ENCODE results near the gene PNMA8B. TPM values are rescaled to one million over a fixed set of nuclear protein-coding genes. Genes with fewer than 3 reads are reported as not detected.
"Not testable (repeated sequence)": the region's sequence is repeated elsewhere in the genome, so short reads cannot be mapped to it uniquely, and the experiment has no call there.

The PNMA8B gene
- total and polyA plus RNA-seq, 4 experiments from 2014 or later, result 0.24 to 1.2 (median 0.75) TPM

GRCh38 chr19:46499692-46500091 is 4.0 kb upstream of the PNMA8B start:
- no peaks in the 10 kb centered on the region for H3K36me3 ChIP-seq (ENCODE audit: insufficient read depth, low read length)
- H3K9me3 ChIP-seq (ENCODE audit: control insufficient read depth in 1 of 2, low read length in 2 of 2), result no peaks in the 10 kb centered on the region
- Mint-ChIP-seq H3K27ac (no peak overlapping the region), H3K36me3 (no peaks in the 10 kb centered on the region), H3K9me3 (no peaks in the 10 kb centered on the region), H3K4me1 (peaks cover 0 to 10% (median 2%) of the 10 kb centered on the region in 4 donors), H3K27me3 (peaks cover 12 to 23% of the 10 kb centered on the region in 2 donors), H3K4me3 (no peak overlapping the region)
- ChIA-PET CTCF (ENCODE audit: partially characterized antibody) (no interaction called here), POLR2A (ENCODE audit: partially characterized antibody) (no interaction called here)
- H3K27me3 ChIP-seq (ENCODE audit: insufficient read depth, low read length), result no peaks in the 10 kb centered on the region
- no peak for DNase-seq
- no peak overlapping the region for H3K27ac ChIP-seq (ENCODE audit: low read depth, low read length)
- no peak overlapping the region for H3K4me3 ChIP-seq (ENCODE audit: low read length in 2 of 2)
- peaks cover 9% of the 10 kb centered on the region for H3K4me1 ChIP-seq (ENCODE audit: insufficient read depth, low read length)
- intact Hi-C loops (cut with micrococcal nuclease), result no loop called here

GRCh38 chr19:46497773-46498172 is 2.1 kb upstream of the PNMA8B start:
- H3K27me3 Mint-ChIP-seq, result peaks cover 12 to 29% of the 10 kb centered on the region in 2 donors
- no peaks in the 10 kb centered on the region for H3K36me3 Mint-ChIP-seq
- H3K36me3 ChIP-seq (ENCODE audit: insufficient read depth, low read length), result no peaks in the 10 kb centered on the region

GRCh38 chr19:46496886-46497285 is 1.2 kb upstream of the PNMA8B start:
- H3K4me1 ChIP-seq (ENCODE audit: insufficient read depth, low read length), result peaks cover 22% of the 10 kb centered on the region
- H3K4me3 Mint-ChIP-seq; H3K36me3 Mint-ChIP-seq; H3K27ac Mint-ChIP-seq; H3K27me3 ChIP-seq (ENCODE audit: insufficient read depth, low read length); H3K4me3 ChIP-seq (ENCODE audit: low read length in 2 of 2); H3K9me3 ChIP-seq (ENCODE audit: control insufficient read depth in 1 of 2, low read length in 2 of 2); H3K9me3 Mint-ChIP-seq; CTCF ChIA-PET (ENCODE audit: partially characterized antibody); DNase-seq; POLR2A ChIA-PET (ENCODE audit: partially characterized antibody); H3K27ac ChIP-seq (ENCODE audit: low read depth, low read length); intact Hi-C loops (cut with micrococcal nuclease); H3K36me3 ChIP-seq (ENCODE audit: insufficient read depth, low read length): not testable (repeated sequence)
- Mint-ChIP-seq H3K4me1 (peaks cover 1 to 21% (median 11%) of the 10 kb centered on the region in 4 donors), H3K27me3 (peaks cover 13 to 30% of the 10 kb centered on the region in 2 donors)

More at GRCh38 chr19:46497773-46498172, 2.1 kb upstream of the PNMA8B start:
- no peaks in the 10 kb centered on the region for H3K9me3 Mint-ChIP-seq
- no peak overlapping the region for H3K27ac Mint-ChIP-seq
- peaks cover 1 to 21% (median 9%) of the 10 kb centered on the region in 4 donors for H3K4me1 Mint-ChIP-seq
- Histone ChIP-seq H3K27me3 (ENCODE audit: insufficient read depth, low read length) (no peaks in the 10 kb centered on the region), H3K4me3 (ENCODE audit: low read length in 2 of 2) (no peak overlapping the region), H3K27ac (ENCODE audit: low read depth, low read length) (no peak overlapping the region), H3K9me3 (ENCODE audit: control insufficient read depth in 1 of 2, low read length in 2 of 2) (no peaks in the 10 kb centered on the region), H3K4me1 (ENCODE audit: insufficient read depth, low read length) (peaks cover 18% of the 10 kb centered on the region)
- intact Hi-C loops (cut with micrococcal nuclease), result no loop called here
- CTCF ChIA-PET (ENCODE audit: partially characterized antibody), result no interaction called here
- no peak overlapping the region for H3K4me3 Mint-ChIP-seq
- DNase-seq, result no peak
- POLR2A ChIA-PET (ENCODE audit: partially characterized antibody), result no interaction called here

GRCh38 chr19:46496304-46496703 is 637 bp upstream of the PNMA8B start:
- Histone ChIP-seq H3K27ac (ENCODE audit: low read depth, low read length) (no peak overlapping the region), H3K36me3 (ENCODE audit: insufficient read depth, low read length) (no peaks in the 10 kb centered on the region), H3K4me1 (ENCODE audit: insufficient read depth, low read length) (peaks cover 22% of the 10 kb centered on the region), H3K27me3 (ENCODE audit: insufficient read depth, low read length) (peaks cover 11% of the 10 kb centered on the region), H3K9me3 (ENCODE audit: control insufficient read depth in 1 of 2, low read length in 2 of 2) (no peaks in the 10 kb centered on the region), H3K4me3 (ENCODE audit: low read length in 2 of 2) (no peak overlapping the region)
- Mint-ChIP-seq H3K4me1 (peaks cover 1 to 21% (median 14%) of the 10 kb centered on the region in 4 donors), H3K9me3 (no peaks in the 10 kb centered on the region), H3K27ac (no peak overlapping the region), H3K36me3 (no peaks in the 10 kb centered on the region), H3K27me3 (peaks cover 17 to 34% of the 10 kb centered on the region in 2 donors), H3K4me3 (peak overlapping the region in 1 of 8 donors; percentile 12)
- ChIA-PET CTCF (ENCODE audit: partially characterized antibody) (no interaction called here), POLR2A (ENCODE audit: partially characterized antibody) (no interaction called here)
- intact Hi-C loops (cut with micrococcal nuclease), result no loop called here
- DNase-seq, result no peak

- Histone ChIP-seq H3K4me3 (ENCODE audit: low read length in 2 of 2) (no peak overlapping the region), H3K36me3 (ENCODE audit: insufficient read depth, low read length) (no peaks in the 10 kb centered on the region), H3K4me1 (ENCODE audit: insufficient read depth, low read length) (peaks cover 23% of the 10 kb centered on the region), H3K27ac (ENCODE audit: low read depth, low read length) (no peak overlapping the region), H3K9me3 (ENCODE audit: control insufficient read depth in 1 of 2, low read length in 2 of 2) (no peaks in the 10 kb centered on the region), H3K27me3 (ENCODE audit: insufficient read depth, low read length) (peaks cover 18% of the 10 kb centered on the region)
- Mint-ChIP-seq H3K27ac (no peak overlapping the region), H3K4me1 (peaks cover 7 to 32% (median 15%) of the 10 kb centered on the region in 4 donors), H3K4me3 (peak overlapping the region in 7 of 8 donors; percentile 46 to 84 (median 81)), H3K36me3 (no peaks in the 10 kb centered on the region), H3K27me3 (peaks cover 23 to 38% of the 10 kb centered on the region in 2 donors), H3K9me3 (no peaks in the 10 kb centered on the region)
- no peak for DNase-seq
- ChIA-PET CTCF (ENCODE audit: partially characterized antibody) (no interaction called here), POLR2A (ENCODE audit: partially characterized antibody) (no interaction called here)
- intact Hi-C loops (cut with micrococcal nuclease), result no loop called here
Observed at GRCh38 chr19:46494941-46495785, 504 bp downstream of the PNMA8B start.

GRCh38 chr19:46494146-46494940 is 1.3 kb downstream of the PNMA8B start:
- peaks cover 21% of the 10 kb centered on the region for H3K27me3 ChIP-seq (ENCODE audit: insufficient read depth, low read length)

More at GRCh38 chr19:46494146-46494940, 1.3 kb downstream of the PNMA8B start:
- intact Hi-C loops (cut with micrococcal nuclease), result no loop called here
- Mint-ChIP-seq H3K27ac (peak overlapping the region in 3 of 7 donors; percentile 17 to 82 (median 53)), H3K36me3 (no peaks in the 10 kb centered on the region), H3K9me3 (no peaks in the 10 kb centered on the region), H3K4me3 (peak overlapping the region; percentile 74 to 87 (median 84)), H3K27me3 (peaks cover 29 to 35% of the 10 kb centered on the region in 2 donors), H3K4me1 (peaks cover 7 to 40% (median 18%) of the 10 kb centered on the region in 4 donors)
- no peak overlapping the region for H3K27ac ChIP-seq (ENCODE audit: low read depth, low read length)
- DNase-seq, result no peak
- ChIA-PET CTCF (ENCODE audit: partially characterized antibody) (no interaction called here), POLR2A (ENCODE audit: partially characterized antibody) (no interaction called here)
- no peaks in the 10 kb centered on the region for H3K36me3 ChIP-seq (ENCODE audit: insufficient read depth, low read length)
- H3K4me1 ChIP-seq (ENCODE audit: insufficient read depth, low read length), result peaks cover 27% of the 10 kb centered on the region
- H3K4me3 ChIP-seq (ENCODE audit: low read length in 2 of 2), result no peak overlapping the region
- no peaks in the 10 kb centered on the region for H3K9me3 ChIP-seq (ENCODE audit: control insufficient read depth in 1 of 2, low read length in 2 of 2)

Measured in CD4-positive, alpha-beta memory T cell (primary cell).